Activated CD8-positive, alpha-beta T cell treated with anti-CD3 and anti-CD28 coated beads for 36 hours (primary cell): ENCODE data around the gene DHDH. TPM values are rescaled to one million over a fixed set of nuclear protein-coding genes. Genes with fewer than 3 reads are reported as not detected.

Source experiments
- ATAC-seq: fragments of 200-7000 bp; cut with Tn5 transposase; one replicate; pipeline ENCODE4 v1.10.0; 2021; ENCODE audit warnings: mild to moderate bottlenecking, moderate library complexity
- CTCF ChIA-PET: fragments of 350-600 bp; sonication (Branson Sonifier 250); formaldehyde crosslinking; loops from one replicate; lab custom pipeline; 2021; ENCODE audit warnings: antibody characterized with exemption; lab: Charles Lee
- POLR2A ChIA-PET: fragments of 350-600 bp; sonication (Branson Sonifier 250); formaldehyde crosslinking; loops from one replicate; lab custom pipeline; 2021; ENCODE audit warnings: antibody characterized with exemption; lab: Charles Lee
- DNase-seq: peaks from one replicate; pipeline ENCODE4 v3.0.0-alpha.2; 2020
- H3K27ac Mint-ChIP-seq: one replicate; pipeline ENCODE4 v1.8.0; 2021; ENCODE audit warnings: mild to moderate bottlenecking, mixed read lengths
- H3K27me3 Mint-ChIP-seq: one replicate; pipeline ENCODE4 v1.8.0; 2021; ENCODE audit warnings: mixed read lengths
- H3K36me3 Mint-ChIP-seq: one replicate; pipeline ENCODE4 v1.8.0; 2021; ENCODE audit warnings: low read depth, mixed read lengths
- H3K4me1 Mint-ChIP-seq: one replicate; pipeline ENCODE4 v1.8.0; 2021; ENCODE audit warnings: low read depth, mixed read lengths
- H3K4me3 Mint-ChIP-seq: one replicate; pipeline ENCODE4 v1.8.0; 2021; ENCODE audit warnings: mild to moderate bottlenecking, moderate library complexity, mixed read lengths
- H3K9me3 Mint-ChIP-seq: one replicate; pipeline ENCODE4 v1.8.0; 2021; ENCODE audit warnings: mixed read lengths
- CTCF ChIP-seq: fragments of 200-600 bp; IDR thresholded peaks from one replicate; pipeline ENCODE4 v1.8.0; 2022; ENCODE audit warnings: antibody characterized with exemption, mild to moderate bottlenecking
- intact Hi-C: fragments of 100-400 bp; cut with micrococcal nuclease; formaldehyde crosslinking; loops from one replicate; pipeline ENCODE4 v1.10.0; 2022
- total RNA-seq, 2 experiments: library from RNA; stranded (reverse); gene quantifications; one replicate each; pipeline ENCODE4 v1.2.3, GENCODE V29; 2021

Gene DHDH
- total RNA-seq, 2 experiments from 2014 or later, result 1.4 to 2.8 TPM

DNA sequence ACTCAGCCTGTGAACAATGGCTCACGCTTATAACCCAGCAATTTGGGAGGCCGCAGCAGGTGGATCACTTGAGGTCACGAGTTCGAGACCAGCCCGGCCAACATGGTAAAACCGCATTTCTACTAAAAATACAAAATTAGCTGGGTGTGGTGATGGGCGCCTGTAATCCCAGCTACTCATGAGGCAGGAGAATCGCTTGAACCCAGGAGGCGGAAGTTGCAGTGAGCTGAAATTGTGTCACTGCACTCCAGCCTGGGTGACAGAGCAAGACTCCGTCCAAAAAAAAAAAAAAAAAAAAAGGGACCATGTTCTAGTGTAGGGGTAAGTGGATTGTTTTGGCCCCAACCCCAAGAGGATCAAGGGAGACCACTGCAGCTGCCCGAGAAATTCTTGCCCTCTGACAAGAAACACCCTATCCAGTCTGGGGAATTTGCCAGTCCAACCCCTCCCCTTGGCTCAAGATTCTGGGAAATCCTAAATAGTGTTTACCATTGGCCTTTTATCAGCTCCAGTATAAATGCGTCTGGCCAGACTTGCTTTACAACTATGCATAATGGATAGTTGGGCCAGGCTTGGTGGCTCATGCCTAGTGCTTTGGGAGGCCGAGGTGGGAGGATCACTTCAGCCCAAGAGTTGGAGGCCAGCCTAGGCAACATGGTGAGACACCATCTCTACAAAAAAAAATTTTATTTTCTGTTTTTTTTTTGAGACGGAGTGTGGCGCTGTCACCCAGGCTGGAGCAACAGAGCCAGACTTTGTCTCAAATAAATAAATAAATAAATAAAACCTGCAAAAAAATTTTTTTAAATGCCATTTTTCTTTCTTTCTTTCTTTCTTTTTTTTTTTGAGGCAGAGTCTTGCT is 5.1 kb upstream of the DHDH start:
- intact Hi-C loops, result no loop called here
- no peak overlapping the region for H3K4me3 Mint-ChIP-seq
- no peak for TF ChIP-seq CTCF
- ChIA-PET CTCF (no interaction called here), POLR2A (no interaction called here)
- no peak overlapping the region for H3K27ac Mint-ChIP-seq
- H3K36me3 Mint-ChIP-seq, result no peaks in the 10 kb centered on the region
- H3K27me3 Mint-ChIP-seq, result peaks cover 3% of the 10 kb centered on the region
- H3K4me1 Mint-ChIP-seq, result peaks cover 8% of the 10 kb centered on the region
- no peak for ATAC-seq
- no peak for DNase-seq
- H3K9me3 Mint-ChIP-seq, result no peaks in the 10 kb centered on the region

DNA sequence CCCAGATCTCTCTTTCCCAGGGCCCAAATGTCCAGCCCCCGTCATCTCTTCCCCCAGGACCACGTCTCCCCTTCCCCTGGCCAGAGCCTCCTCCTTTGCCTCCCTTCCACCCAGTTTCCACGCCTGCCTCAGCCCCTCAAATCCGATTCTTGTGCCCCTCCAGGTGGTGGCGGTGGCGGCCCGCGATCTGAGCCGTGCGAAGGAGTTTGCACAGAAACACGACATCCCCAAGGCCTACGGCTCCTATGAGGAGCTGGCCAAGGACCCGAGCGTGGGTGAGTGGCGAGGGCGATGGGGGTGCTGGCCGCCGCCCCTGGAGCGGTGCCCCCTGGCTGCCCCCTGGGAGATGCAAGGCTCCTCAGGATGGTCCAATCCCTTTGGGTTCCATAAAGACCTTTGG is 1.3 kb downstream of the DHDH start:
- ATAC-seq, result no peak
- ChIA-PET CTCF (interaction anchor here (1.2 to 1.4 kb wide), 2 partner anchors 36 to 66 kb away, joined by 3 to 4 read pairs; no protein-coding TSS in a partner anchor), POLR2A (interaction anchor here (1.0 kb wide), 1 partner anchor 12 kb away, joined by 3 read pairs; no protein-coding TSS in a partner anchor)
- no peak overlapping the region for H3K27ac Mint-ChIP-seq
- intact Hi-C loops, result no loop called here
- no peaks in the 10 kb centered on the region for H3K36me3 Mint-ChIP-seq
- H3K4me1 Mint-ChIP-seq, result peaks cover 14% of the 10 kb centered on the region
- no peak for TF ChIP-seq CTCF
- DNase-seq, result no peak
- H3K27me3 Mint-ChIP-seq, result peaks cover 3% of the 10 kb centered on the region
- no peak overlapping the region for H3K4me3 Mint-ChIP-seq
- H3K9me3 Mint-ChIP-seq, result no peaks in the 10 kb centered on the region

GRCh38 chr19:48935864-48936263 is 2.4 kb downstream of the DHDH start:
- ChIA-PET CTCF (interaction anchor here (1.2 to 1.4 kb wide), 2 partner anchors 35 to 64 kb away, joined by 3 to 4 read pairs; no protein-coding TSS in a partner anchor), POLR2A (no interaction called here)
- DNase-seq (no peak), ATAC-seq (no peak)
- Mint-ChIP-seq H3K4me3 (no peak overlapping the region), H3K9me3 (no peaks in the 10 kb centered on the region), H3K27ac (no peak overlapping the region), H3K4me1 (peaks cover 14% of the 10 kb centered on the region), H3K36me3 (peaks cover 4% of the 10 kb centered on the region), H3K27me3 (peaks cover 3% of the 10 kb centered on the region)
- intact Hi-C loops, result no loop called here
- no peak for TF ChIP-seq CTCF

DNA sequence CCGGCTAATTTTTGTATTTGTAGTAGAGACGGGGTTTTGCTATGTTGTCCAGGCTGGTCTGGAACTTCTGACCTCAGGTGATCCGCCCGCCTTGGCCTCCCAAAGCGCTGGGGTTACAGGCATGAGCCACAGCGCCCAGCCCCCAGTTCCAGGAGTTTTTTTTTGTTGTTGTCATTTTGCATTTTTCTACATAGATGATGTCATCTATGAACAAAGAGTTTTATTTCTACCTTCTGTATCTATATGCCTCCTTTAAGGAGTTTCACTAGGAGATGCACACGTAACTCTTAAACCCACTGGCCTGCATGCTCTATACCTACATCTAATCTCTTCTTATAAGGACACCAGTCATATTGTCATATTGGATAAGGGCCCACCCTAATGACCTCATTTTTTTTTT is 4.8 kb downstream of the DHDH start:
- peaks cover 4% of the 10 kb centered on the region for H3K9me3 Mint-ChIP-seq
- H3K4me1 Mint-ChIP-seq, result peaks cover 12% of the 10 kb centered on the region
- CTCF ChIA-PET, result no interaction called here
- intact Hi-C loops, result no loop called here
- ATAC-seq (no peak), DNase-seq (no peak)
- H3K27ac Mint-ChIP-seq, result no peak overlapping the region
- POLR2A ChIA-PET, result no interaction called here
- no peak overlapping the region for H3K4me3 Mint-ChIP-seq
- peaks cover 4% of the 10 kb centered on the region for H3K36me3 Mint-ChIP-seq
- no peak for TF ChIP-seq CTCF
- peaks cover 1% of the 10 kb centered on the region for H3K27me3 Mint-ChIP-seq

- Mint-ChIP-seq H3K36me3 (peaks cover 4% of the 10 kb centered on the region), H3K9me3 (peaks cover 4% of the 10 kb centered on the region), H3K4me3 (no peak overlapping the region), H3K4me1 (no peaks in the 10 kb centered on the region), H3K27ac (no peak overlapping the region), H3K27me3 (no peaks in the 10 kb centered on the region)
- ATAC-seq (no peak), DNase-seq (no peak)
- CTCF ChIA-PET, result interaction anchor here (0.6 kb wide), 1 partner anchor 530 kb away, joined by 3 read pairs; no protein-coding TSS in a partner anchor
- POLR2A ChIA-PET, result no interaction called here
- intact Hi-C loops, result no loop called here
- no peak for TF ChIP-seq CTCF
Measured at GRCh38 chr19:48940902-48941301, 7.4 kb downstream of the DHDH start.
